GM19395 (cell line): ENCODE data around the gene IFRD1.
A peak's percentile ranks its signal among the peaks of the same experiment; 100 is the strongest.

Source experiments
- ATAC-seq: cut with Tn5 transposase; IDR thresholded peaks from one replicate; pipeline ENCODE4 v1.9.1; 2021; ENCODE audit warnings: mild to moderate bottlenecking, moderate library complexity; ENCODE audit not compliant: unreplicated experiment

The IFRD1 gene

GRCh38 chr7:112449902-112450806, at the start of gene IFRD1:
IFRD1 (plus strand) TSS chr7:112450460; CDS start chr7:112450689, 229 bp downstream.
- peak; percentile 76 for ATAC-seq

DNA sequence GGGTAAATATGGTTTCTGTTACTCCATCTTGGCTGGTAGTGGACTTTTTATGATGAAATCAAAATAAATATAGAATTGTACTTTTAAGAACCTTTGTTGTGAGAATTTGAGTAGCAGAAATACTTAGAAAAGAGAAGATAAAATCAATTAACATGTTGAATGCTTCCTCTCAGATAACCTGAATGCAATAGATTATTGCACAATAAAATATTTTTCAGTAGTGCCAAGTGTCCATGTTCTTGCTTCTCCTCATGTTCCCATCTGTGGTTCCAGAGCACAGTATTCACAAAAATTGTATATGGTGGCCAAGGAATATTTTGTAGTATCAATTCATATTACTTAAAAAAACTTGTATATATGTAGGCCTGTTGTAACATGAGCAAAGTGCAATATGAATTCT, 45.9 kb upstream of the IFRD1 start:
- no peak for ATAC-seq

GRCh38 chr7:112405286-112405685, 45.0 kb upstream of the IFRD1 start:
- no peak for ATAC-seq

DNA sequence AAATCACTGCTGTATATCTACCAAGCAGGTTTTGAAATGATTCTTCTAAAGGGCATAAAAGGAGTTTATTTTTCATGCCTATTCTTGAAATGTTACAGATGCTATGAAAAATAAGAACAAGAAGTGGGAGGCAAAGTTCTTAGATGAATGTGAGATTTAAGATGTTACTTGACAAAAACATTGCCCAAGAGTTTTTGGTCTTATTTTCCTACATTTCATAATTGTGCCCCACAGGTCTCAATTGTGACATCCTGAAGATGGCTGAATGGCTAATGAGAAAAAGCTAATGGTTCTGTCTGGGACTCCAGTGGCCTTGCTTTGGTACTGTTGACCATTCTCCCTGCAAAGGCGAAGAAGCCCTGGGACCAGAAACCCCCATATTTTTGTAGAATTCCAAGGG, 43.0 kb upstream of the IFRD1 start:
- no peak for ATAC-seq

- ATAC-seq: no peak
These were observed 40.2 kb upstream of the IFRD1 start for GRCh38 chr7:112410092-112410491.

GRCh38 chr7:112411186-112411795, 39.0 kb upstream of the IFRD1 start:
- ATAC-seq: no peak

- peak; percentile 58 for ATAC-seq
These were observed 35.3 kb upstream of the IFRD1 start for GRCh38 chr7:112414855-112415490.

DNA sequence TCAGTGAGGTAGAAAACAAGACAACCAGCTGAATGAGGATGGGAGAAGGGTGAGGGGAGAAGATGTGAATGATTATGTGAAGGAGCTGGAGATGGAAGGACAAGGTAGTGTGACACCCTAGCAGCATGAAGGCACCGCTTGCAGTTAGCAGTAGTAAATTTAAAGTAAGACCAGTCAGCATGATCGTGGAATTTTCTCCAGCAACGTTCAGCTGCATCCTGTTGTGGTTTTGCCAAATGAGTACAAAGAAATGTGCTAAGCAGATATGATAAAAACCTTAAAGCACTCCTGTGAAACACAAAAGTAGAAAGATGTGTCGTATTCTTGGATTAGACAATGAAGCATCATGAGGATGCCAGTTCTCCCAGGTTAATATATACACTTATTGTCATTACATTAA, 34.1 kb upstream of the IFRD1 start:
- ATAC-seq: no peak

DNA sequence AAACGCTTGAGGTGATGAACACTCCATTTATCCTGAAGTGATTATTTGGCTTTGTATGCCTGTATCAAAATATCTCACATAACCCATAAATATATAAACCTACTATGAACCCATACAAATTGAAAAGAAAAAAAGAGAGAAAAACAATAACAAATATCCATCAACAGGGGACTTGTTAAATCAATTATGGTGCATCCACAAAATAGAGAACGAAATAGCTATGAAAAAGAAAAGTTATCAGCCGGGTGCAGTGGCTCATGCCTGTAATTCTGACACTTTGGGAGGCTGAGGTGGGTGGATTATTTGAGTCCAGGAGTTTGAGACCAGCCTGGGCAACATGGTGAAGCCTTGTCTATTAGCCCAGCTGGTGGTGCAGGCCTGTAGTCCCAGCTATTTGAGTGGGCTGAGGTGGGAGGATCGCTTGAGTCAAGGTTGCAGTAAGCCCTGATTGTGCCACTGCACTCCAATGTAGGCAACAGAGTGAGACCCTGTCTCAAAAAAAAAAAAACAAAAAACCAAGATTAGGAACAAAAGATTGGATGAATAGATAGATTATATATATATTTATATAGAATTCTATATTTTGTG, 30.6 kb upstream of the IFRD1 start:
- ATAC-seq: no peak

DNA sequence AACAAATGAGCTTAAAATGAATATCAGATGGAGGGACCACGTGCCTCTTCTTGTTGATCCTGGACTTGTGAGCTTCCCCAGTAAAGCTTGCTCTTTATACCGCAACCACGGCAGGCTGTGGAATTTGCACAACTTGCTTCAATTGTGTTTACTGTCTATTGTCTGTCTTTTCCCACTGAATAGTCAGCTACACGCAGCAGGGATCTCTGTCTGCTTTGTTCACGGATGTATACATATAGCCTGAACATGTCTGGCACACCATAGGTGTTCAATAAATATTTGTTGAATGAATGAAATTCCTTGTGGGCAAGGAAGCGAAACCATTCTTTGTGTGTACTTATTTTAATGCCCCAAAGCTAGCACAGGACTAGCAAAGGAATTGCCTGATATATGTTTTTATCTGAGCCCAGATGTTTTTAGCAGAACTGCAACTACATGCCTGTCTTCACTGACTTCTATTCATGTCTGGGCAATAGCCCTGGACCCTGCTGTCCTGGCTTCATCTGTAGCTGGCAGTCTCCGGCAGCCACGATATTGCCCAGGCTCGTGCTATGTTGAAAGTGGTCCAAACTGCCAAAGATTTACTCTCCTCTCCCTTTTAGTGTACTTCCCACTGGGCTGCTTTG, 29.9 kb upstream of the IFRD1 start:
- no peak for ATAC-seq

GRCh38 chr7:112421666-112422486, 28.4 kb upstream of the IFRD1 start:
- ATAC-seq: no peak

DNA sequence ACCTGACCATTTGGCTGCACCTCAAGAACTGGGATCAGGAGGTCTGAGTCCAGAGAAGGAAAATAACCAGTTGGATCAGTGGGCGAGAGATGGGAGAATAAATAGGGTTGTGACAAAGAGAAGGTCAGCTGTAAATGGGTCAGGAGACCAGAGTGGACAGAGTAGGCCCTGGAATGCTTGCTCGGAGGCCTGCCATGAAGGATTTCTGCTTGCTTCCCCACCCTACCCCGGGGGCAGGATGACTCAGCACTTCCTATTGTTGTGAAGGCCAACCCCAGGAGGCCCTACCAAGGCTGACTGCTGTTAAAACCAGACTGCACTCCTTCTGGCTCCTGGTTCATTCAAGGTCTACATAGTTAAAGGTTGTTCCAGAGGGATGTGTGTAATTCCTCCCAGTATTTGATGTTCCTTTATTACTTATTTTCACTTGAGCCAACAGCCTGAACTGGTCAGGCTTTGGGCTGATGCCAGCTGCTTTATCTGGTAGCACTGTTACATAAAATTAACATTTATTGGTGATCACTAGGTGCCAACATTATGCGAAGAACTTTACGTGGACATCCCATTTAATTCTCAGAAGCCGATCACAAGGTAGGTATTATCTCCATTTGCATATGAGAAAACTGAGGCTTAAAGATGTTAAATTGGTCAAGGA, 27.3 kb upstream of the IFRD1 start:
- ATAC-seq: no peak

DNA sequence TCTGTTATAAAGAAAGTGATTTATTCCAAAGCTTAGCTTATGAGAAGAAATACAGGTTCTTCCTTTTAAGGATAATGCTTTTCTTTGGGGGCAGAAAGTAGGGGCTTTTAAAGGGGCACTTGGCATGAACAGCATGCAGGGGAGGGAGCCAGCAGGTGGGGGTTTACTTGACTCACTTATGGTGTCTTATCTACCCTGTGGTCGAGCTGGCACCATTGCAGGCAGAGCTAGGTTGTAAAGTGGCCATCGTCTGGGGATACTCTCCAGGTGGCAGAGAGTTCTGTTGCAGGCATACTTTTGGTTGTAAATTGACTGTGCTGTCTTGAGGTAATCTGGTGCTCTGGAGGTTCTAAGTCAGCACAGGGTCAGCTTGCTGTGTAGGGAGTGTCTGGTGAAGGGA, 26.3 kb upstream of the IFRD1 start:
- no peak for ATAC-seq

DNA sequence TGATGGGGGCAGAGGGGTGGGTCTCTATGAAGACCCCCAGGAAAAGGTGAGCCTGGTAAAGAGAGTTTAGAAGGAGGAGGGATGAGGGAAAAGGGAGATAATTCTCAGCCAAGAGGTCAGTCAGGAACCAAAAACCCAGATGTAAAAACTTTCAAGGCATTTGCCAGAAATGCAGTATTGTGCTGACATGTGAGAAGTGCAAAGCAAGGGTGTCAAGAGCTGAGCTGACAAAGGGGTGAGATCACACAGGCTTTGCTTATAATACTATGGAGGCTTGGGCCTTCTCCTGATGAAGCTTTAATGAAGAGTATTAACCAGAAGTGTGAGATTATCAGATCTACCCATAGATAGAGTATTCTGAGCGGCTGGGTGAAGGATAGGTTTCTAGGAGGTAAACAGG, 22.3 kb upstream of the IFRD1 start:
- ATAC-seq: no peak

DNA sequence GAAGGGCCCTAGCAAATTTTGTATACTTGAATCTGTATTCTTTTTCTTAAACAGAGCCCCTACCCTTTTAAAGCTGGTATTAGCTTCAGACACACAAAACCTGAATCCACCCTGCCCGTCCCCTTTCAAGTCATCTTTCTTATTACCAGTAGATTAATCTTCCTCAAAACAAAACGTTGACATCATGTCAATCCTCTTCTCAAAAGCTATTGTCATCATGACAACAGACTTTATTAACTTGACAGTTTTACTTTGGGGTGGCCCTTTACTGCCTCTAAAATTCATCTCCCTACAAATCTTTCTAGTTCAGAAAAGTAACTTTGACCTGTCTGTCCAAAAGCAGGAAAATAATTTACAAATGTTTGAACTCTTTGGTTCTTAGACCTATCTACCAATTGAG, 21.5 kb upstream of the IFRD1 start:
- ATAC-seq: no peak

DNA sequence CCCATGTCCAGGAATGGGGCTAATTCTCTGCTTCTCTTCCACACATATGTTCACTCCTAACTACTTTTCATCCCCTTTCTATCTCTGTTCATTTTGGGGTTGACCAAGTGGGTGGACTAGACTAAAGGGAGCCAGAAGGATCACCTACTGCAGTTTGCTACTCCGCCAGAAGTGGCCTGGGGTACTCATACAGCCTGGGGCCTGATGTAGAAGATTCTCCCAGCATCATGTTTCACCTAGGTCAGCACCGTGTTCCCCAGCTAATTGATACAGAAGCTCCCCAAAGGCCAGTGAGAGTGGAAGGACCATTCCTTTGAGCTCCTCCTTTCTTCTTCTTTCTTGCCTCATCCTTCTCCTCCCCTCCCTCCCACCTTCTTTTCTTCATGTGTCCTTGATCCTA, 19.6 kb upstream of the IFRD1 start:
- no peak for ATAC-seq

DNA sequence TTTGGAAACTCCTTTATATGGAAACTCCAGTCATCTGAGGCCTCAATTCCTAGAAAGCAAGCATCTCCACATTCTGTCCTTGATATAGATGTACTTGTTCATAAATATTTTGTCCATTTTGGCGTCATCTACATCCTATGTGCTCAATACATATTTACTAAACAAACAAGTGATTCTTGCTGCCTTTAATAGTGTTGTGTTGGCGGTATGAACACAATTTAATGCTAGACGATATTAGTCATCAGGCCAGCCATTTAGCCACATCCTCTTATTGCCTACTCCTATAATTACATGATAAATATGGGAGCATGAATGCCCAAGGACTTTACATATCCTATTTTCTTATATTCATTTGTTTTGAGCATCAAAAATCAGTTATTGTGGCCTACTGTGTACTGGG, 18.5 kb upstream of the IFRD1 start:
- no peak for ATAC-seq

GRCh38 chr7:112433289-112433688, 17.0 kb upstream of the IFRD1 start:
- ATAC-seq: no peak

DNA sequence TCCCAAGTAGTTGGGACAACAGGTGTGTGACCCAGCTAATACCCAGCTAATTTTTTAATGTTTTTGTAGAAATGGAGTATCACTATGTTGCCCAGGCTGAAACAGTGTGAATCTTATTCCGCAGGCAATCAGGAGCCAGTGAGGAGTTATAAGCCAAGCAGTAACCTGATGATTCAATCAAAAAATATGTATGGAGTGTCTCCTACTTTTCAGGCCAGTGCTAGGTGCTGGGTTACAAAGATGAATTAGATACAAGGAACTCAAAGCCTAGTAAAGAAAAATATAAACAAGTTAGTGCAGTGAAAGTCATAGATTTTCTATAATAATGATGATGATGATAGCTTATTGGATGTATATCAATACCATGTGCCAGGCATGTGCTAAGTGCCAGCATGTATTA, 13.2 kb upstream of the IFRD1 start:
- ATAC-seq: no peak

DNA sequence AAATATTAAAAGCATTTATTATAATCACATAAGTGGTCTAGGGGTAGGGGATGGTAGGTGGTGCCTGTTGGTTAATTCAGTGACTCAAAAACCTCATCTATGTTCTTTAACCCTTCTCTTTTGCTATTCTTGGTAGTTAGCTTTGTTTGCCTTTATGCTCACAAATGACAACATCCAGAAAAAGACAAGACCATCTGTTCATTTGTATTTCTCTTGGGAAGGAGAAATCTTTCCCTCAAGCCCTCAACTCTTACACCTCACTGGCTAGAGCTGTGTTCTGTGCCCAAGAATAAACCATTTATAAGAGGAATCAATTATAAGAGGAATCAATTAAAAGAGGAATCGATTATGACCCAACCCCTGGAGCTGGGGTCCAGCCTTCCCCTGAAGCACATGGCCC, 10.8 kb upstream of the IFRD1 start:
- ATAC-seq: no peak
